Measurements from ENCODE around the gene S1PR4.

The S1PR4 gene

GRCh38 chr19:3159565-3159964, 19.0 kb upstream of the S1PR4 start:
- DNase-seq (ENCODE audit: extremely low read depth, low read depth): no peak
- H3K4me3 ChIP-seq (replicated peaks; ENCODE audit: low read depth, low read length): no peak overlapping the region
- no peak for TF ChIP-seq CTCF (IDR thresholded peaks at IDR 0.05; ENCODE audit: low read depth, low read length, missing control alignments)

GRCh38 chr19:3160219-3160618, 18.4 kb upstream of the S1PR4 start:
- TF ChIP-seq CTCF (IDR thresholded peaks at IDR 0.05; ENCODE audit: low read depth, low read length, missing control alignments): no peak
- DNase-seq (ENCODE audit: extremely low read depth, low read depth): no peak

GRCh38 chr19:3161453-3161852, 17.1 kb upstream of the S1PR4 start:
- H3K4me3 ChIP-seq (replicated peaks; ENCODE audit: low read depth, low read length): no peak overlapping the region
- no peak for TF ChIP-seq CTCF (IDR thresholded peaks at IDR 0.05; ENCODE audit: low read depth, low read length, missing control alignments)
- DNase-seq (ENCODE audit: extremely low read depth, low read depth): no peak

More at GRCh38 chr19:3160219-3160618, 18.4 kb upstream of the S1PR4 start:
- H3K4me3 ChIP-seq (replicated peaks; ENCODE audit: low read depth, low read length): no peak overlapping the region

- no peak for TF ChIP-seq CTCF (IDR thresholded peaks at IDR 0.05; ENCODE audit: low read depth, low read length, missing control alignments)
- DNase-seq (ENCODE audit: extremely low read depth, low read depth): no peak
- no peak overlapping the region for H3K4me3 ChIP-seq (replicated peaks; ENCODE audit: low read depth, low read length)
Observed at GRCh38 chr19:3162418-3163229, 15.9 kb upstream of the S1PR4 start.

GRCh38 chr19:3163230-3163886, 15.2 kb upstream of the S1PR4 start:
- TF ChIP-seq CTCF (IDR thresholded peaks at IDR 0.05; ENCODE audit: low read depth, low read length, missing control alignments): peak; percentile 97
- no peak overlapping the region for H3K4me3 ChIP-seq (replicated peaks; ENCODE audit: low read depth, low read length)
- no peak for DNase-seq (ENCODE audit: extremely low read depth, low read depth)

- no peak for TF ChIP-seq CTCF (IDR thresholded peaks at IDR 0.05; ENCODE audit: low read depth, low read length, missing control alignments)
- DNase-seq (ENCODE audit: extremely low read depth, low read depth): no peak
- H3K4me3 ChIP-seq (replicated peaks; ENCODE audit: low read depth, low read length): no peak overlapping the region
Observed at GRCh38 chr19:3163943-3164342, 14.6 kb upstream of the S1PR4 start.

All from HFF-Myc (cell line).